Stimulated activated naive CD8-positive, alpha-beta T cell treated with anti-CD3 and anti-CD28 coated beads, Interleukin-15, Interleukin-2, amounts not matched to agents 100 U/mL and 50 U/mL, for 24 hours (primary cell): ENCODE results near the gene TRAK1.
A peak's percentile ranks its signal among the peaks of the same experiment; 100 is the strongest.

ENCODE experiments used
- ATAC-seq: fragments of 150-1000 bp; cut with Tn5 transposase; one replicate; pipeline ENCODE4 v1.10.0; 2021
- DNase-seq: peaks from one replicate; pipeline ENCODE4 v3.0.0; 2021

Gene TRAK1

GRCh38 chr3:42210726-42211125 is 119.6 kb downstream of the TRAK1 start:
- ATAC-seq (no peak), DNase-seq (no peak)

- ATAC-seq = peak; percentile 42
Observed at GRCh38 chr3:42213417-42213816, 122.3 kb downstream of the TRAK1 start.

GRCh38 chr3:42214064-42214463 is 122.9 kb downstream of the TRAK1 start:
- ATAC-seq (peak; percentile 24), DNase-seq (no peak)

More at GRCh38 chr3:42213417-42213816, 122.3 kb downstream of the TRAK1 start:
- DNase-seq = peak; percentile 18

- no peak for ATAC-seq
- no peak for DNase-seq
Observed at GRCh38 chr3:42214565-42215283, 123.6 kb downstream of the TRAK1 start.

- DNase-seq = no peak
Observed at GRCh38 chr3:42216302-42216701, 125.1 kb downstream of the TRAK1 start.

GRCh38 chr3:42216931-42217333 is 125.8 kb downstream of the TRAK1 start:
- DNase-seq = no peak
- ATAC-seq = peak; percentile 34

More at GRCh38 chr3:42216302-42216701, 125.1 kb downstream of the TRAK1 start:
- ATAC-seq = peak; percentile 28

- ATAC-seq = no peak
- no peak for DNase-seq
Observed at GRCh38 chr3:42220436-42221121, 129.4 kb downstream of the TRAK1 start.

GRCh38 chr3:42222942-42223693 is 132.0 kb downstream of the TRAK1 start:
- DNase-seq (no peak), ATAC-seq (no peak)

GRCh38 chr3:42224178-42224577 is 133.0 kb downstream of the TRAK1 start:
- no peak for ATAC-seq
- no peak for DNase-seq

GRCh38 chr3:42224658-42225421 is 133.7 kb downstream of the TRAK1 start:
- ATAC-seq = no peak
- DNase-seq = no peak

- ATAC-seq = no peak
- no peak for DNase-seq
Observed at GRCh38 chr3:42225486-42226363, 134.6 kb downstream of the TRAK1 start.

- DNase-seq (no peak), ATAC-seq (no peak)
Observed at GRCh38 chr3:42226470-42227425, 135.6 kb downstream of the TRAK1 start.

GRCh38 chr3:42228796-42229195 is 137.6 kb downstream of the TRAK1 start:
- ATAC-seq (no peak), DNase-seq (no peak)

- DNase-seq (no peak), ATAC-seq (no peak)
Observed at GRCh38 chr3:42229266-42229941, 138.2 kb downstream of the TRAK1 start.

- DNase-seq (no peak), ATAC-seq (no peak)
Observed at GRCh38 chr3:42229942-42230688, 139.0 kb downstream of the TRAK1 start.

- no peak for DNase-seq
- no peak for ATAC-seq
Observed at GRCh38 chr3:42230860-42231259, 139.7 kb downstream of the TRAK1 start.

- DNase-seq = no peak
- ATAC-seq = no peak
Observed at GRCh38 chr3:42235532-42235931, 144.4 kb downstream of the TRAK1 start.

- DNase-seq (no peak), ATAC-seq (no peak)
Observed at GRCh38 chr3:42236611-42237010, 145.5 kb downstream of the TRAK1 start.

- DNase-seq = no peak
- no peak for ATAC-seq
Observed at GRCh38 chr3:42246091-42246490, 154.9 kb downstream of the TRAK1 start.
